Ovary (tissue), 3 donors: ENCODE measurements around the gene PANK1.

Experiments
- CTCF ChIP-seq, 3 donors: fragments of 450-650 bp in 2 of 3; fragments of 200-600 bp in 1 of 3; IDR thresholded peaks; one replicate each; pipeline versions ENCODE4 v1.5.1 to v1.8.0; 2016 to 2022; ENCODE audit warnings: antibody characterized with exemption in 3 of 3, mild to moderate bottlenecking in 1 of 3
- EP300 ChIP-seq: sonication (generic); formaldehyde crosslinking; IDR thresholded peaks from one replicate; pipeline ENCODE4 v1.6.1; 2017; ENCODE audit warnings: antibody characterized with exemption
- donor health status: DM: no; HTN: no; CAD: no.

- TF ChIP-seq CTCF (IDR thresholded peaks at IDR 0.05) (no peak), EP300 (no peak)
These were observed 40.9 kb upstream of the PANK1 start for GRCh38 chr10:89685936-89686335.
